ENCODE data around the gene ANG.
"Not testable (repeated sequence)": the region's sequence is repeated elsewhere in the genome, so short reads cannot be mapped to it uniquely, and the experiment has no call there.

Gene ANG

GRCh38 chr14:20699931-20700330, 11.4 kb downstream of the ANG start:
- DNase-seq, result no peak

GRCh38 chr14:20700965-20701364, 12.4 kb downstream of the ANG start:
- DNase-seq, result not testable (repeated sequence)

GRCh38 chr14:20706657-20707355, 18.2 kb downstream of the ANG start:
- DNase-seq, result no peak

- DNase-seq, result no peak
These were observed 19.1 kb downstream of the ANG start for GRCh38 chr14:20707622-20708021.

GRCh38 chr14:20711261-20711660, 22.7 kb downstream of the ANG start:
- DNase-seq, result no peak

- no peak for DNase-seq
These were observed 23.1 kb downstream of the ANG start for GRCh38 chr14:20711685-20712084.

- no peak for DNase-seq
These were observed 24.3 kb downstream of the ANG start for GRCh38 chr14:20712904-20713303.

GRCh38 chr14:20714593-20715250, 26.2 kb downstream of the ANG start:
- no peak for DNase-seq

GRCh38 chr14:20719777-20720176, 31.2 kb downstream of the ANG start:
- DNase-seq, result no peak

- no peak for DNase-seq
These were observed 32.2 kb downstream of the ANG start for GRCh38 chr14:20720741-20721140.

- DNase-seq, result no peak
These were observed 33.5 kb downstream of the ANG start for GRCh38 chr14:20722016-20722415.

- no peak for DNase-seq
These were observed 34.9 kb downstream of the ANG start for GRCh38 chr14:20723488-20723887.

- DNase-seq, result not testable (repeated sequence)
These were observed 37.6 kb downstream of the ANG start for GRCh38 chr14:20726121-20726520.

GRCh38 chr14:20726531-20726930, 38.0 kb downstream of the ANG start:
- DNase-seq, result no peak

- no peak for DNase-seq
These were observed 42.3 kb downstream of the ANG start for GRCh38 chr14:20730891-20731290.

- no peak for DNase-seq
These were observed 43.9 kb downstream of the ANG start for GRCh38 chr14:20732477-20732876.

- DNase-seq, result no peak
These were observed 44.5 kb downstream of the ANG start for GRCh38 chr14:20732979-20733635.

GRCh38 chr14:20733684-20734429, 45.3 kb downstream of the ANG start:
- DNase-seq, result no peak

GRCh38 chr14:20734430-20734806, 45.9 kb downstream of the ANG start:
- DNase-seq, result no peak

GRCh38 chr14:20738292-20738691, 49.7 kb downstream of the ANG start:
- not testable (repeated sequence) for DNase-seq

GRCh38 chr14:20742132-20742531, 53.6 kb downstream of the ANG start:
- no peak for DNase-seq

GRCh38 chr14:20743556-20743955, 55.0 kb downstream of the ANG start:
- DNase-seq, result no peak

All from activated CD4-positive, alpha-beta T cell treated with anti-CD3 and anti-CD28 coated beads, Interleukin-2, amount 50 U/mL, for 4 hours (primary cell).